ENCODE measurements around the gene DEK. TPM values are rescaled to one million over a fixed set of nuclear protein-coding genes. Genes with fewer than 3 reads are reported as not detected.

Gene DEK
- total RNA-seq, 1 experiment from 2014 or later, result 108 TPM

- BruUV-seq (replicated peaks), result no TSS peak
- no peaks in the 10 kb centered on the region for H3K36me3 ChIP-seq (ENCODE audit: control insufficient read depth in 1 of 2, insufficient read depth in 2 of 2, low read length in 2 of 2)
- H3K9me2 ChIP-seq (ENCODE audit: insufficient read depth), result no peaks in the 10 kb centered on the region
- H3K79me2 ChIP-seq (ENCODE audit: insufficient read depth, low read length), result no peaks in the 10 kb centered on the region
- ChIA-PET RAD21 (ENCODE audit: low non-redundant PET in 1 of 2, low total read pairs in 2 of 2, uncharacterized antibody in 2 of 2, unreplicated experiment in 2 of 2) (no interaction called here), CTCF (no interaction called here), POLR2A (no interaction called here)
- H3K27me3 ChIP-seq (ENCODE audit: insufficient read depth, low read length), result no peaks in the 10 kb centered on the region
- intact Hi-C loops (cut with micrococcal nuclease), result no loop called here
- no peak for TF ChIP-seq SP1 (IDR thresholded peaks at IDR 0.05; ENCODE audit: low read depth)
- TF ChIP-seq CTCF (IDR thresholded peaks at IDR 0.05 in 2 of 3, conservative IDR thresholded peaks at IDR 0.05 in 1 of 3; ENCODE audit: borderline replicate concordance in 1 of 3, insufficient read depth in 1 of 3, low read depth in 2 of 3, low read length in 2 of 3), result no peak
- no peak for TF ChIP-seq CBX3 (IDR thresholded peaks at IDR 0.05; ENCODE audit: low read depth)
- TF ChIP-seq EZH2 (IDR thresholded peaks at IDR 0.05), result no peak
- no peak for TF ChIP-seq YY1 (IDR thresholded peaks at IDR 0.05; ENCODE audit: extremely low read depth, insufficient replicate concordance, low read depth, low read length)
- no peak for DNase-seq (ENCODE audit: low read depth, low spot score)
- H3K9ac ChIP-seq (ENCODE audit: low read length), result no peak overlapping the region
- H3K27ac ChIP-seq (ENCODE audit: low read depth, low read length), result no peak overlapping the region
- H2AFZ ChIP-seq (ENCODE audit: low read depth, low read length, poor library complexity, severe bottlenecking), result no peak overlapping the region
- no peaks in the 10 kb centered on the region for H4K20me1 ChIP-seq (ENCODE audit: insufficient read depth)
- no peak overlapping the region for H3K4me2 ChIP-seq (ENCODE audit: low read length)
- no peaks in the 10 kb centered on the region for H3K9me3 ChIP-seq (ENCODE audit: control insufficient read depth in 1 of 2, insufficient read depth in 1 of 2, low read depth in 1 of 2, low read length in 2 of 2)
- no peak for ATAC-seq
- H3K4me1 ChIP-seq (ENCODE audit: control insufficient read depth in 1 of 2, insufficient read depth in 2 of 2, low read length in 2 of 2), result peaks cover 0 to 2% of the 10 kb centered on the region in 2 experiments; a peak in 1 of 4 replicates
- no peak overlapping the region for H3K4me3 ChIP-seq (replicated peaks in 1 of 2; ENCODE audit: low read depth in 1 of 2, low read length in 2 of 2)
Observed at GRCh38 chr6:18214003-18214402, 50.3 kb downstream of the DEK start.

- DNase-seq (ENCODE audit: low read depth, low spot score), result no peak
- Histone ChIP-seq H3K4me2 (ENCODE audit: low read length) (no peak overlapping the region), H3K27ac (ENCODE audit: low read depth, low read length) (no peak overlapping the region), H3K4me3 (replicated peaks in 1 of 2; ENCODE audit: low read depth in 1 of 2, low read length in 2 of 2) (no peak overlapping the region), H3K36me3 (ENCODE audit: control insufficient read depth in 1 of 2, insufficient read depth in 2 of 2, low read length in 2 of 2) (no peaks in the 10 kb centered on the region), H3K9me3 (ENCODE audit: control insufficient read depth in 1 of 2, insufficient read depth in 1 of 2, low read depth in 1 of 2, low read length in 2 of 2) (no peaks in the 10 kb centered on the region), H2AFZ (ENCODE audit: low read depth, low read length, poor library complexity, severe bottlenecking) (no peak overlapping the region), H3K9me2 (ENCODE audit: insufficient read depth) (no peaks in the 10 kb centered on the region), H3K4me1 (ENCODE audit: control insufficient read depth in 1 of 2, insufficient read depth in 2 of 2, low read length in 2 of 2) (peaks cover 0 to 2% of the 10 kb centered on the region in 2 experiments; a peak in 1 of 4 replicates), H3K79me2 (ENCODE audit: insufficient read depth, low read length) (no peaks in the 10 kb centered on the region), H3K27me3 (ENCODE audit: insufficient read depth, low read length) (no peaks in the 10 kb centered on the region), H4K20me1 (ENCODE audit: insufficient read depth) (no peaks in the 10 kb centered on the region), H3K9ac (ENCODE audit: low read length) (no peak overlapping the region)
- POLR2A ChIA-PET, result no interaction called here
- RAD21 ChIA-PET (ENCODE audit: low non-redundant PET in 1 of 2, low total read pairs in 2 of 2, uncharacterized antibody in 2 of 2, unreplicated experiment in 2 of 2), result no interaction called here
- CTCF ChIA-PET, result no interaction called here
- intact Hi-C loops (cut with micrococcal nuclease), result no loop called here
- BruUV-seq (replicated peaks), result no TSS peak
- ATAC-seq, result no peak
- TF ChIP-seq ZNF274 (IDR thresholded peaks at IDR 0.05; ENCODE audit: low read depth, low read length), result no peak
- TF ChIP-seq SIN3A (IDR thresholded peaks at IDR 0.05; ENCODE audit: low read depth), result no peak
- no peak for TF ChIP-seq CTCF (IDR thresholded peaks at IDR 0.05 in 2 of 3, conservative IDR thresholded peaks at IDR 0.05 in 1 of 3; ENCODE audit: borderline replicate concordance in 1 of 3, insufficient read depth in 1 of 3, low read depth in 2 of 3, low read length in 2 of 3)
- TF ChIP-seq POLR2A (IDR thresholded peaks at IDR 0.05; ENCODE audit: borderline replicate concordance, extremely low read depth, insufficient read depth, insufficient read length), result no peak
- no peak for TF ChIP-seq ZFX (IDR thresholded peaks at IDR 0.05)
- TF ChIP-seq ATF3 (IDR thresholded peaks at IDR 0.05), result no peak
- no peak for TF ChIP-seq REST (IDR thresholded peaks at IDR 0.05; ENCODE audit: low read depth)
Observed at GRCh38 chr6:18213439-18213838, 50.9 kb downstream of the DEK start.

Data from HCT116 (cell line).